ENCODE measurements around the gene TRIO.

TRIO gene

DNA sequence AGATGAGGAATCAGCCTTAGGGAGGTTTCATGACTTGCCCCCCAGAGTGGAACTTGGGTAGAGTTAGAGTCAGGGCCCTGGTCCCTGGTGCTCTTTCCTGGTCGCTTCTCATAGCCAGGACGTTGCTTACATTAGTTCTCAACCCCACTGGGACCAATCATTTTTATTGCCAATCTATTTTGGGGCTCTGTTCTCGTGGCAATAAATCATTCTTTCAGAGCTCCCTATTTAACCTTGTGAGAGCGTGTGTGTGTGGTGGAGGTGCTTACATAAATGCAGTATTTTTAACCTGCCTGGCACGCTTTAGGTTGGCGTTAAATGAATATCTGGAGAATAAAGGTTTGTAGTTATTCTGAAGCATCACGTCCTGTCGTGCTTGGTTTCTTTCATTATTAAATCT is 4.1 kb downstream of the TRIO start:
- ATAC-seq (ENCODE audit: low read depth) (no peak), DNase-seq (ENCODE audit: low spot score in 2 of 2) (no peak)
- Mint-ChIP-seq H3K36me3 (no peaks in the 10 kb centered on the region), H3K27ac (peak overlapping the region; percentile 96), H3K9me3 (no peaks in the 10 kb centered on the region), H3K4me3 (peak overlapping the region; percentile 17), H3K4me1 (peaks cover 46% of the 10 kb centered on the region), H3K27me3 (no peaks in the 10 kb centered on the region)

- Mint-ChIP-seq H3K36me3 (no peaks in the 10 kb centered on the region), H3K27ac (peak overlapping the region; percentile 80), H3K4me3 (peak overlapping the region; percentile 68), H3K27me3 (no peaks in the 10 kb centered on the region), H3K4me1 (peaks cover 49% of the 10 kb centered on the region), H3K9me3 (no peaks in the 10 kb centered on the region)
- DNase-seq (ENCODE audit: low spot score in 2 of 2) (no peak), ATAC-seq (ENCODE audit: low read depth) (no peak)
Measured at GRCh38 chr5:14148483-14148882, 5.3 kb downstream of the TRIO start.

DNA sequence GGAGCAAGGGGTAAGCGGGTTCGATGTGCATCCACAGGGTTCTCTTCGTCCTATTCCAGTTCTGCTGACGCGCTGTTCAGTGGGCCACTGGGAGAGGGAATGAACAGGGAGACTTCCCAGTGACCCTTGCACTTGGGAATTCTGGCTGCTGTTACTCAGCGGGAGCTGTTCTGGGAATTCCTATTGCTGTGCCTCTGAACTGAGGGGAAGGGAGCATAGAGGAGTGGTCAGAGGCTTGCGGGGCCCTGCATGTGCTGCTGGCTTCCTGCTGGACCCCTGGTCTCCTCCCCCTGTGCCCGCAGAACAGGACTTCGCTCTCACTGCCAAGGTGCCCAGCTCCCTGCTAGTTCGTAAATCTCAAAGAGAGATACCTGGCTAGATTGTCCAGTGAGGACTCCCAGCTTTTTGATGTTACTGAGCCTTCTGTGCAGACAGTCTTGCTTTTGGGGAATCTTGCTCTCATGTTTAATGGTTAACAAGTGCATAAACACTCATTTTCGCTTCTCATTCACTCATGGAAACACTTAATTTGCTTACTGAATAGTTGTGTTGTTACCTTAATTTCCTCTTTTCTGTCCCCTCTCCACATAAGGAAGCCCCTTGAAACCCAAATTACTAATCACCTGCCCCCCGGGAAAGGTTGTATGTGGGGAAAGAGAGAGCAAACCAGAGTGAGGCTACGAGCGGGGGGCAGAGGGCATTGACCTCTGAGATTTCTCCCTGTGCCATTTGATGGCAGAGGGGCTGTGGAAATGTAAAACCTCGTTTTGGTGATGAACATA is 5.9 kb downstream of the TRIO start:
- Mint-ChIP-seq H3K27ac (peak overlapping the region; percentile 80), H3K4me1 (peaks cover 55% of the 10 kb centered on the region), H3K4me3 (peak overlapping the region; percentile 86), H3K36me3 (no peaks in the 10 kb centered on the region), H3K27me3 (no peaks in the 10 kb centered on the region), H3K9me3 (no peaks in the 10 kb centered on the region)
- ATAC-seq (ENCODE audit: low read depth) (no peak), DNase-seq (ENCODE audit: low spot score in 2 of 2) (no peak)

DNA sequence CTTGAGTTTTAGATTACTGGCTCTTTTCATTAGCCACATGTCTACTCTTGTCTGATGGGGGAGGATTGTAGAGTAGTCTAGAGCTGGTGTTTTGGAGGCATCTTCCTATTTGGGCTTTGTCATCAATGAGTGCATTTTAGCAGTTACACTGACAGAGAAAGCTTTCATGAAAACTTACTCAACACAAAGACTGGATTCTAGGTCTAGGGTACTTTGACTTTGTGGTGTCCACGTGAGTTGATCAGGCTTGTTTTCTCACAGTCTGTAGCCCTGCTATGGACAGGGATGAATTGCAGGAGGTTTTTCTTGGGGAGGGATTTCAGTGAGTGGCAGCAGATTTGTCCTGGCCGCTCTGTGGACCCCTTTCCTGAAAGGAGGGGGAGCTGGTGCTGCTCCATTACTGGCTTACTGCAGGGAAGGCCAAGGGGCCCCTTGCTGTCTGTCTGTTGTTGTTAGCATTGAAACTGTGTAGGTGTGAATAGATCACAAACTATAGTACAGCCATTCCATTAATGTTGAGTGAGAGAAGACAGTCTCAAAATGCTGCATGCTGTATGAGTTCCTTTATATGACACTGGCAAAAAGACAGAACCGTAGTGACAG is 6.6 kb downstream of the TRIO start:
- no peak for ATAC-seq (ENCODE audit: low read depth)
- H3K4me1 Mint-ChIP-seq: peaks cover 61% of the 10 kb centered on the region
- no peaks in the 10 kb centered on the region for H3K36me3 Mint-ChIP-seq
- no peak for DNase-seq (ENCODE audit: low spot score in 2 of 2)
- peak overlapping the region; percentile 86 for H3K4me3 Mint-ChIP-seq
- H3K27me3 Mint-ChIP-seq: no peaks in the 10 kb centered on the region
- H3K27ac Mint-ChIP-seq: peak overlapping the region; percentile 80
- no peaks in the 10 kb centered on the region for H3K9me3 Mint-ChIP-seq

DNA sequence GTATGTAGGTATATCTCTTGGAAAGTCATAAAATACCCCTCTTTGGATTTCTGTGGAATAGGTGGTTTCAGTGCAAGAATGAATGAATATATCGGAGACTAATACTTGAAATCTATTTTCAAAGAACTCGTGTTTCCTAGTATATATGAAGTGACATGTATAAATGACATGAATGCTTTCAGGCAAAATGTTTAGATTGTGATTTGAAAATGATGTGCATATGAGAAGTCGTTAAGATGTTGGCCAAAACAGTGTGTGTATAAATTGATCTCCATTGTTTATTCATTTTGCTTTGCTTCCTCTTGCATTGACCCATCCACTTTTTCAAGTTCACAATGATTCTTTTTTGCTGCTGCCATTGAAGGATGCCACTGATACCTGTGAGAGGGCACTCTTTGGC is 8.3 kb downstream of the TRIO start:
- Mint-ChIP-seq H3K36me3 (no peaks in the 10 kb centered on the region), H3K27ac (no peak overlapping the region), H3K9me3 (no peaks in the 10 kb centered on the region), H3K27me3 (no peaks in the 10 kb centered on the region), H3K4me1 (peaks cover 52% of the 10 kb centered on the region), H3K4me3 (peak overlapping the region; percentile 2)
- DNase-seq (ENCODE audit: low spot score in 2 of 2): no peak
- no peak for ATAC-seq (ENCODE audit: low read depth)

DNA sequence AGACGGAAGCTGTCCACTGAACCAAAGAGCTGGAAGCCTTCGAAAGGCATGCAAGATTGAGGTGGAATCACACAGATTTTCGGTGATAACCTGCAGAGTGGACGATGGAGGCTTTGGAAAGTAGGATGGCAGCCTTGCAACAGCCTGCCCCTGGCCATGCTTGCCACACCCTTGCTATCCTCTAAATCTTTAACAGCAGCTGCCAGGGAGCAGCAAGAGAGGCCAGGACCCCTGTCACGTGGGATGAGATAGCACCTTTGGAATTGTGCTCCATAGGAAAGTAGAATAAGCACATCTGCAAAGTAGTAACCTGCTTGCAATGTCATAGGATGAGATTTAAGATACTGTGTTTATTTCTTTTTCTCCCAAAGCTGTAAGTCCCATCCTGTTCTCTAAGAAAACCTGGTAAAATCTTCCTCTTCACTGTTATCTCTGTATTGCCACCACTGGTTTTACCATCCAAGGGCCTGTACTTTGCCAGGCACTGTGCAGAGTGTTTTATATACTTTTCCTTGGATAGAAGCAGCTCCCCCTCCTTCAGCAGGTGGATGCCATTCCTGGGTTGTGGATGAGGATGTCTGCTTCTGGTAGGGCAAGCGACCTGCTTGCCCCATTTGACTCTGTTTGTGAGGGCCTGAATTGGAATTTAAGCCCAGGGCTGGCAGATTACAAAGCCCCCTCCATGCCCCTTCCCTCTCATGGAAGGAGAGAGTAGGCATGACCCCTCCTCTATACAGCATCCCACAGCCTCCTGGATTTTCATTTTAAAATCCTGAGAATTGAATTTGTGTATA is 10.1 kb downstream of the TRIO start:
- no peaks in the 10 kb centered on the region for H3K9me3 Mint-ChIP-seq

DNA sequence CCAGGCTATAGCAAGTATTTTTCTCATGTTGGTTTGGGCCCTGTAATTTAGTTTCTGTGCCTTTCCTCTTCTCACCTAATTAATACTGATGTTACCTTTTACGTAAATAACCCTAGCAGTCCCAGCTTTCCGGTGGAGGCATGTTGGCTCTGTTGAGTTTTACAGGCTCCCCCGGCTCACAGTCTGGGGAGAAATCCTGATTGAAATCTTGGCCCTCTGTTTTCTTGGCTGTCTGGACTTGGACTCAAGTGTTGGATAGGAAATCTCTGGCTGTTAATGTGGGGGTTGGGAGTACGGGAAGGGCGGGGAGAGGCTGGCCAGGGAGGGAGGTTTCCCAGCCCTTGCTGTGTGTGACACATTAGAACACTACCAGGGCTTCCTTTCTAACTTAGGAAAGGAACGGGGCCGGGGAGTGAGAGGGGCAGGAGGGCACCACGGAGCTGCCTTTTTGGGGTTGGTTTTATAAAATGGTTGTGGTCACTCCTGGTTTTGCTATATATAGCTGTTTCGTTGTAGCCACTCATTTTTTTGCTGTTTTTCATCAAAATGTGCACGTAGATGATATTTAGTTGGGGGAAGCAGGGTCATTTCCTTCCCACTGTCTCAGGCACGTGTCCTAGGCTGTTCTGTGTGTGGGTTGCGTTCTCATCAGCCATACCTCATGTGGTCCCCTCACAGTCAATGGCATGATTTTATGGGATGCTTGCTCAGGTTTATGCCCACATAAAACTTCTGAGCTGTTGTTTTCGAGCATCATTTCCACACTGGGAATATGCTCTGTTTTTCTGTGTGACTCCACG is 11.0 kb downstream of the TRIO start:
- Mint-ChIP-seq H3K9me3 (no peaks in the 10 kb centered on the region), H3K27ac (no peak overlapping the region), H3K27me3 (no peaks in the 10 kb centered on the region), H3K4me3 (peak overlapping the region; percentile 71), H3K4me1 (peaks cover 52% of the 10 kb centered on the region), H3K36me3 (no peaks in the 10 kb centered on the region)
- ATAC-seq (ENCODE audit: low read depth) (peak; percentile 40), DNase-seq (ENCODE audit: low spot score in 2 of 2) (no peak)

More for the DNA sequence above, 10.1 kb downstream of the TRIO start:
- ATAC-seq (ENCODE audit: low read depth) (no peak), DNase-seq (ENCODE audit: low spot score in 2 of 2) (no peak)
- H3K4me3 Mint-ChIP-seq: peak overlapping the region; percentile 9
- no peaks in the 10 kb centered on the region for H3K27me3 Mint-ChIP-seq
- H3K27ac Mint-ChIP-seq: no peak overlapping the region
- no peaks in the 10 kb centered on the region for H3K36me3 Mint-ChIP-seq
- H3K4me1 Mint-ChIP-seq: peaks cover 55% of the 10 kb centered on the region

GRCh38 chr5:14155075-14155474 is 11.9 kb downstream of the TRIO start:
- ATAC-seq (ENCODE audit: low read depth) (peak; percentile 87), DNase-seq (ENCODE audit: low spot score in 2 of 2) (peak in 1 of 2 donors; percentile 49)
- H3K4me1 Mint-ChIP-seq: peaks cover 49% of the 10 kb centered on the region
- no peak overlapping the region for H3K4me3 Mint-ChIP-seq
- H3K9me3 Mint-ChIP-seq: no peaks in the 10 kb centered on the region
- H3K27ac Mint-ChIP-seq: no peak overlapping the region
- H3K36me3 Mint-ChIP-seq: peaks cover 1% of the 10 kb centered on the region
- H3K27me3 Mint-ChIP-seq: no peaks in the 10 kb centered on the region

DNA sequence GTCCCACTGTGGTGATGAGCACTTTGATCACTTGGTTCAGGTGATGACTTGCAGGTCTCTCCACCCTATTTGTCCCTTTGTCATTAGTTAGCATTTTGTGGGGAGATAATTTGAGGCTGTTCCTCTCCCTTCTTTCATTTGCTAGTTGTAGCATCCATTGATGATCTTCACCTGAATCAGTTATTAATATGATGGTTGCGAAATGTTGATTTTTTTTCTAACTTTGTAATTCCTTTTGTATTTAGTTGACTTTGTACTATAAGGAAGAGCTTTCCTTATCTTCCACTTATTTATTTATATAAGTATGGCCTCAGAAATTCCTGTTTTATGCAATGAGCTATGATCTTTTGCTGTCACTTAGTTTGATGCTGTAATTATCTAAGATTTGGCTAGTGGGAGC is 12.6 kb downstream of the TRIO start:
- ATAC-seq (ENCODE audit: low read depth): no peak
- no peaks in the 10 kb centered on the region for H3K27me3 Mint-ChIP-seq
- no peak overlapping the region for H3K27ac Mint-ChIP-seq
- peaks cover 1% of the 10 kb centered on the region for H3K36me3 Mint-ChIP-seq
- H3K4me3 Mint-ChIP-seq: no peak overlapping the region
- no peaks in the 10 kb centered on the region for H3K9me3 Mint-ChIP-seq
- no peak for DNase-seq (ENCODE audit: low spot score in 2 of 2)
- H3K4me1 Mint-ChIP-seq: peaks cover 53% of the 10 kb centered on the region

- H3K36me3 Mint-ChIP-seq: peaks cover 1% of the 10 kb centered on the region
- no peak overlapping the region for H3K4me3 Mint-ChIP-seq
- ATAC-seq (ENCODE audit: low read depth): no peak
- no peak overlapping the region for H3K27ac Mint-ChIP-seq
- no peaks in the 10 kb centered on the region for H3K27me3 Mint-ChIP-seq
- DNase-seq (ENCODE audit: low spot score in 2 of 2): no peak
- H3K9me3 Mint-ChIP-seq: no peaks in the 10 kb centered on the region
- peaks cover 52% of the 10 kb centered on the region for H3K4me1 Mint-ChIP-seq
Measured at GRCh38 chr5:14156290-14156649, 13.1 kb downstream of the TRIO start.

DNA sequence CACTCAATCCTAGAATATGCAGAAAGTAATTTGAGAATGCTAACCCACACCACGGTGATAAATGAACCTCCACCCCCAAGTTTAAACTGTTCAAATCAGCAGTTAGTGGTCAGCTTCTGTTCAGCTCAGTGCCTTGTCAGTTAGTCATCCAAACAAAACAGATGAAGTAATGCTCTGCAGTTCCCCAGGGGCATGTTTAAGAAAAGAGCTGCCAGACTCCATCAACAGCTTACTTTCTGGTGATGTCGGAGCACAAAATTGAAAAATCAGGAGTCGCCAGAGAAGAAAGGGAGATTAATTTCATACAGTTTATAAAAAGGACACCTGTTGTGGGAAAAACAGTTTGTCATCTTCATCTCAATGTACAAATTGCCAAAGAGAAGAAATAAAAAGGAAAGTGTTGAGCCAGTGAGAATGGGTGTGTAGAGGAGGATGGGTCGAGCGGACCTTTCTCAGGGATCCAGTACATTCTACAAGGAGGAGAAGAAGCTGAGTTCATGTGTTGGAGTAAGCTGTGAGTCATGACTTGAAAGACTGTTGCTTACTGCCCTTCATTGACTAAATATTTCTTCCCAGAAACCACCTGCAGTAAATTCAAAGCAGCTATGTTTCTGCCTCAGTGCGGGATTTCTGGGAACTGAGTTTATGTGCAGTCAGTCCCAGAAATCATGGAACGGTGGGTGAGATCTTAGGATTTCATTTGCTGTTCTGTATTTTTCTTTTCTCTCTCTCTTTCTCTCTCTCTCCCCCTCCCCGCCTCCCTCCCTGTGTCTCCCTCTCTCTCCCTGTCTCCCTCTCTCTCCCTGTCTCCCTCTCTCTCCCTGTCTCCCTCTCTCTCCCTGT is 13.7 kb downstream of the TRIO start:
- Mint-ChIP-seq H3K27ac (no peak overlapping the region), H3K36me3 (peaks cover 1% of the 10 kb centered on the region), H3K27me3 (no peaks in the 10 kb centered on the region), H3K4me3 (no peak overlapping the region), H3K4me1 (peaks cover 51% of the 10 kb centered on the region), H3K9me3 (no peaks in the 10 kb centered on the region)
- ATAC-seq (ENCODE audit: low read depth) (peak; percentile 41), DNase-seq (ENCODE audit: low spot score in 2 of 2) (peak in 1 of 2 donors; percentile 30)

GRCh38 chr5:14157493-14157782 is 14.3 kb downstream of the TRIO start:
- DNase-seq (ENCODE audit: low spot score in 2 of 2): no peak
- H3K36me3 Mint-ChIP-seq: peaks cover 1% of the 10 kb centered on the region
- peaks cover 54% of the 10 kb centered on the region for H3K4me1 Mint-ChIP-seq
- ATAC-seq (ENCODE audit: low read depth): no peak
- no peaks in the 10 kb centered on the region for H3K27me3 Mint-ChIP-seq
- no peak overlapping the region for H3K27ac Mint-ChIP-seq
- H3K4me3 Mint-ChIP-seq: no peak overlapping the region
- no peaks in the 10 kb centered on the region for H3K9me3 Mint-ChIP-seq

Data from memory B cell (primary cell).